ENCODE measurements around the gene ZNF672. TPM values are rescaled to one million over a fixed set of nuclear protein-coding genes. Genes with fewer than 3 reads are reported as not detected.

The ZNF672 gene
- polyA plus RNA-seq, 1 of the 3 experiments (the other 2 are of a cell fraction): 14.2 TPM

- Histone ChIP-seq H3K4me2 (no peak overlapping the region), H3K9me3 (no peaks in the 10 kb centered on the region), H3K9ac (no peak overlapping the region), H3K36me3 (replicated peaks in 1 of 2; ENCODE audit: control insufficient read depth in 1 of 2, insufficient read depth in 2 of 2, low read length in 1 of 2) (peaks cover 12 to 30% of the 10 kb centered on the region in 2 experiments), H3F3A (replicated peaks; ENCODE audit: insufficient read depth) (peaks cover 7% of the 10 kb centered on the region), H3K4me3 (ENCODE audit: low read depth in 2 of 2, low read length in 1 of 2) (no peak overlapping the region), H4K20me1 (ENCODE audit: insufficient read depth) (no peaks in the 10 kb centered on the region), H3K27ac (ENCODE audit: low read depth in 2 of 2, low read length in 1 of 2) (no peak overlapping the region), H3K79me2 (ENCODE audit: insufficient read depth) (peaks cover 57% of the 10 kb centered on the region), H3K4me1 (ENCODE audit: control insufficient read depth in 1 of 2, insufficient read depth in 2 of 2, low read depth in 1 of 2, low read length in 1 of 2) (peaks cover 5 to 9% of the 10 kb centered on the region in 2 experiments; a peak in 2 of 4 replicates), H3K27me3 (ENCODE audit: insufficient read depth) (no peaks in the 10 kb centered on the region), H3K9me2 (no peaks in the 10 kb centered on the region), H2AFZ (ENCODE audit: low read depth) (no peak overlapping the region)
- TF ChIP-seq TAF1 (IDR thresholded peaks at IDR 0.05; ENCODE audit: borderline replicate concordance, low read depth, low read length): no peak
- TF ChIP-seq NRF1 (IDR thresholded peaks at IDR 0.05; ENCODE audit: low read depth, low read length): no peak
- no peak for TF ChIP-seq EP300 (IDR thresholded peaks at IDR 0.05; ENCODE audit: borderline replicate concordance in 1 of 2, low read depth in 1 of 2, low read length in 1 of 2)
- ChIA-PET CTCF (interaction anchor here (1.0 to 5.1 kb wide), 7 partner anchors 10 to 81 kb away, joined by 3 to 33 read pairs (median 7); partner anchors contain the start of gene ZNF692), POLR2A (no interaction called here)
- 98% methylated on average over 8 of the region's 8 CpGs for WGBS (ENCODE audit: low lambda C conversion rate)
- DNase-seq: no peak
Observed at GRCh38 chr1:248842781-248843331, 4.8 kb downstream of the ZNF672 start.

- Histone ChIP-seq H3K27me3 (ENCODE audit: insufficient read depth) (no peaks in the 10 kb centered on the region), H3K9me2 (no peaks in the 10 kb centered on the region), H3F3A (replicated peaks; ENCODE audit: insufficient read depth) (peaks cover 5% of the 10 kb centered on the region), H2AFZ (ENCODE audit: low read depth) (no peak overlapping the region), H3K36me3 (replicated peaks in 1 of 2; ENCODE audit: control insufficient read depth in 1 of 2, insufficient read depth in 2 of 2, low read length in 1 of 2) (peaks cover 12 to 39% of the 10 kb centered on the region in 2 experiments), H3K4me1 (ENCODE audit: control insufficient read depth in 1 of 2, insufficient read depth in 2 of 2, low read depth in 1 of 2, low read length in 1 of 2) (peaks cover 5 to 9% of the 10 kb centered on the region in 2 experiments; a peak in 2 of 4 replicates), H3K9me3 (no peaks in the 10 kb centered on the region), H4K20me1 (ENCODE audit: insufficient read depth) (no peaks in the 10 kb centered on the region), H3K9ac (no peak overlapping the region), H3K79me2 (ENCODE audit: insufficient read depth) (peaks cover 57% of the 10 kb centered on the region), H3K4me3 (ENCODE audit: low read depth in 2 of 2, low read length in 1 of 2) (no peak overlapping the region), H3K4me2 (no peak overlapping the region), H3K27ac (ENCODE audit: low read depth in 2 of 2, low read length in 1 of 2) (no peak overlapping the region)
- TF ChIP-seq SIN3A (IDR thresholded peaks at IDR 0.05; ENCODE audit: borderline replicate concordance, low read depth, low read length): no peak
- no peak for TF ChIP-seq SMC3 (IDR thresholded peaks at IDR 0.05; ENCODE audit: low read depth, low read length)
- no peak for TF ChIP-seq RXRA (IDR thresholded peaks at IDR 0.05; ENCODE audit: borderline replicate concordance, low read depth)
- TF ChIP-seq RCOR1 (IDR thresholded peaks at IDR 0.05; ENCODE audit: low read length): no peak
- TF ChIP-seq FOXM1 (IDR thresholded peaks at IDR 0.05; ENCODE audit: low read depth): no peak
- no peak for TF ChIP-seq FOXJ3 (CRISPR knock-in tag; IDR thresholded peaks at IDR 0.05)
- TF ChIP-seq PBX3 (IDR thresholded peaks at IDR 0.05): no peak
- TF ChIP-seq YY1 (IDR thresholded peaks at IDR 0.05; ENCODE audit: low read depth): no peak
- TF ChIP-seq TCF12 (IDR thresholded peaks at IDR 0.05): no peak
- ChIA-PET CTCF (interaction anchor here (2.6 to 5.1 kb wide), 2 partner anchors 15 to 80 kb away, joined by 12 to 33 read pairs; partner anchors contain the start of gene ZNF692), POLR2A (no interaction called here)
- WGBS (ENCODE audit: low lambda C conversion rate): 83% methylated on average over 3 of the region's 3 CpGs
- no peak for DNase-seq
Observed at GRCh38 chr1:248843687-248844086, 5.7 kb downstream of the ZNF672 start.

Data from SK-N-SH (cell line).